Neuronal stem cell (in vitro differentiated cells): ENCODE data around the gene PPP2R2B.

ENCODE experiments used
- DNase-seq: peaks from one replicate; pipeline ENCODE4 v3.0.0-alpha.2; 2013; ENCODE audit warnings: low spot score
- H2AFZ ChIP-seq: one replicate; pipeline ENCODE4 v1.6.1; 2013; ENCODE audit warnings: mild to moderate bottlenecking, low read length, inconsistent platforms
- H2AK5ac ChIP-seq: 2 replicates; pipeline ENCODE4 v1.6.1; 2013; ENCODE audit warnings: low read depth, mild to moderate bottlenecking, inconsistent platforms, low read length, moderate library complexity, mixed read lengths
- H2BK120ac ChIP-seq: 2 replicates; pipeline ENCODE4 v1.6.1; 2013; ENCODE audit warnings: low read depth, mild to moderate bottlenecking, inconsistent platforms, low read length, moderate library complexity, mixed read lengths
- H2BK12ac ChIP-seq: one replicate; pipeline ENCODE4 v1.6.1; 2013; ENCODE audit warnings: low read length, inconsistent platforms
- H2BK15ac ChIP-seq: 2 replicates; pipeline ENCODE4 v1.6.1; 2013; ENCODE audit warnings: mild to moderate bottlenecking, low read length, inconsistent platforms, mixed read lengths
- H2BK5ac ChIP-seq: one replicate; pipeline ENCODE4 v1.6.1; 2013; ENCODE audit warnings: inconsistent platforms, mild to moderate bottlenecking, low read length, moderate library complexity
- H3K14ac ChIP-seq: one replicate; pipeline ENCODE4 v1.6.1; 2013; ENCODE audit warnings: low read length, inconsistent platforms
- H3K18ac ChIP-seq: 2 replicates; pipeline ENCODE4 v1.6.1; 2013; ENCODE audit warnings: low read length, inconsistent platforms
- H3K23ac ChIP-seq: 2 replicates; pipeline ENCODE4 v1.6.1; 2013; ENCODE audit warnings: low read depth, mild to moderate bottlenecking, mixed read lengths, low read length, inconsistent platforms; ENCODE audit not compliant: poor library complexity
- H3K27ac ChIP-seq: replicated peaks from 3 replicates; pipeline ENCODE4 v1.5.1; 2013; ENCODE audit warnings: low read length, inconsistent platforms
- H3K27me3 ChIP-seq, 3 experiments: 2 replicates each; pipeline ENCODE4 v1.6.1; 2013; ENCODE audit warnings: low read length in 3 of 3, mild to moderate bottlenecking in 2 of 3, inconsistent platforms in 1 of 3, low read depth in 1 of 3, mixed read lengths in 1 of 3, moderate library complexity in 1 of 3; ENCODE audit not compliant: control insufficient read depth in 3 of 3, insufficient read depth in 3 of 3
- H3K36me3 ChIP-seq, 2 donors: replicated peaks in 1 of 2; 2 replicates each; pipeline ENCODE4 v1.6.1; 2013; ENCODE audit warnings: low read length in 2 of 2; ENCODE audit not compliant: control insufficient read depth in 2 of 2, insufficient read depth in 2 of 2
- H3K4ac ChIP-seq: 2 replicates; pipeline ENCODE4 v1.6.1; 2013; ENCODE audit warnings: inconsistent platforms, mild to moderate bottlenecking, low read length, moderate library complexity
- H3K4me1 ChIP-seq, 2 donors: 1 replicate in 1 of 2; 2 replicates in 1 of 2; pipeline ENCODE4 v1.6.1; 2013; ENCODE audit warnings: low read length in 2 of 2, low read depth in 1 of 2; ENCODE audit not compliant: control insufficient read depth in 2 of 2, insufficient read depth in 1 of 2
- H3K4me2 ChIP-seq: one replicate; pipeline ENCODE4 v1.6.1; 2013; ENCODE audit warnings: mild to moderate bottlenecking, low read length, inconsistent platforms; ENCODE audit not compliant: insufficient read depth, poor library complexity, severe bottlenecking
- H3K4me3 ChIP-seq, 2 donors: 2 replicates each; pipeline ENCODE4 v1.5.1; 2013; ENCODE audit warnings: low read length in 2 of 2, mild to moderate bottlenecking in 2 of 2, inconsistent platforms in 1 of 2, moderate library complexity in 1 of 2
- H3K79me1 ChIP-seq: one replicate; pipeline ENCODE4 v1.6.1; 2013; ENCODE audit warnings: low read depth, mild to moderate bottlenecking, inconsistent platforms, low read length, moderate library complexity
- H3K9ac ChIP-seq: one replicate; pipeline ENCODE4 v1.6.1; 2013; ENCODE audit warnings: mild to moderate bottlenecking, low read depth, low read length, inconsistent platforms; ENCODE audit not compliant: poor library complexity
- H3K9me3 ChIP-seq, 2 donors: replicated peaks in 1 of 2; 2 replicates each; pipeline versions ENCODE3 to v1.6.1; 2013; ENCODE audit warnings: low read length in 2 of 2, mild to moderate bottlenecking in 2 of 2, inconsistent platforms in 1 of 2, low read depth in 1 of 2, mixed read lengths in 1 of 2, moderate library complexity in 1 of 2; ENCODE audit not compliant: control insufficient read depth in 2 of 2, insufficient read depth in 1 of 2
- H4K8ac ChIP-seq: one replicate; pipeline ENCODE4 v1.6.1; 2013; ENCODE audit warnings: low read depth, mild to moderate bottlenecking, inconsistent platforms, low read length, moderate library complexity
- H4K91ac ChIP-seq: one replicate; pipeline ENCODE4 v1.6.1; 2013; ENCODE audit warnings: low read length, low read depth, mild to moderate bottlenecking, inconsistent platforms; ENCODE audit not compliant: poor library complexity
- WGBS, 2 donors: extraction: QIAGEN DNeasy Blood & Tissue Kit; methylation state at CpG; one replicate each; pipeline ENCODE4 v1.1.7; 2013; ENCODE audit warnings: missing lambda C conversion rate in 2 of 2, mixed read lengths in 1 of 2; ENCODE audit not compliant: insufficient read length in 2 of 2, insufficient replicate concordance in 1 of 2; ENCODE audit errors: extremely low coverage in 2 of 2; 5-methylcytosine and 5-hydroxymethylcytosine counted together

PPP2R2B gene

GRCh38 chr5:146770980-146771379 is 107.6 kb downstream of the PPP2R2B start:
- no peak overlapping the region for H2BK120ac ChIP-seq
- H2BK5ac ChIP-seq = no peak overlapping the region
- H3K23ac ChIP-seq = no peak overlapping the region
- H2BK15ac ChIP-seq = no peak overlapping the region
- no peak overlapping the region for H3K18ac ChIP-seq
- H3K36me3 ChIP-seq = no peaks in the 10 kb centered on the region
- H3K4ac ChIP-seq = no peak overlapping the region
- H4K91ac ChIP-seq = no peak overlapping the region
- DNase-seq = no peak
- H3K9me3 ChIP-seq = no peaks in the 10 kb centered on the region
- no peak overlapping the region for H3K4me3 ChIP-seq
- no peak overlapping the region for H2BK12ac ChIP-seq
- no peak overlapping the region for H2AFZ ChIP-seq
- no peak overlapping the region for H3K4me2 ChIP-seq
- H3K9ac ChIP-seq = no peak overlapping the region
- H3K14ac ChIP-seq = no peak overlapping the region
- peaks cover 0 to 2% of the 10 kb centered on the region in 2 donors for H3K4me1 ChIP-seq
- H3K79me1 ChIP-seq = no peaks in the 10 kb centered on the region
- no peak overlapping the region for H3K27ac ChIP-seq
- no peak overlapping the region for H2AK5ac ChIP-seq
- H4K8ac ChIP-seq = no peak overlapping the region
- H3K27me3 ChIP-seq = no peaks in the 10 kb centered on the region
- WGBS, 2 donors = no CpG with 5 or more reads among the region's 3 CpGs

GRCh38 chr5:146770546-146770945 is 108.0 kb downstream of the PPP2R2B start:
- Histone ChIP-seq H2BK15ac (no peak overlapping the region), H3K9ac (no peak overlapping the region), H3K4me2 (no peak overlapping the region), H3K36me3 (no peaks in the 10 kb centered on the region), H2AK5ac (no peak overlapping the region), H3K27ac (no peak overlapping the region), H3K9me3 (no peaks in the 10 kb centered on the region), H4K91ac (no peak overlapping the region), H2BK12ac (no peak overlapping the region), H2BK120ac (no peak overlapping the region), H3K14ac (no peak overlapping the region), H3K23ac (no peak overlapping the region), H3K27me3 (no peaks in the 10 kb centered on the region), H3K18ac (no peak overlapping the region), H3K4ac (no peak overlapping the region), H4K8ac (no peak overlapping the region), H3K4me3 (no peak overlapping the region), H3K79me1 (no peaks in the 10 kb centered on the region), H3K4me1 (peaks cover 0 to 2% of the 10 kb centered on the region in 2 donors), H2AFZ (no peak overlapping the region), H2BK5ac (no peak overlapping the region)
- WGBS, 2 donors = no CpG with 5 or more reads among the region's 2 CpGs
- no peak for DNase-seq

- Histone ChIP-seq H3K9ac (no peak overlapping the region), H3K36me3 (no peaks in the 10 kb centered on the region), H2AK5ac (no peak overlapping the region), H3K14ac (no peak overlapping the region), H2BK120ac (no peak overlapping the region), H2AFZ (no peak overlapping the region), H3K27ac (no peak overlapping the region), H3K18ac (no peak overlapping the region), H3K23ac (no peak overlapping the region), H2BK15ac (no peak overlapping the region), H4K91ac (no peak overlapping the region), H3K4me1 (peaks cover 0 to 2% of the 10 kb centered on the region in 2 donors), H3K4me3 (no peak overlapping the region), H3K79me1 (no peaks in the 10 kb centered on the region), H2BK12ac (no peak overlapping the region), H3K9me3 (no peaks in the 10 kb centered on the region), H4K8ac (no peak overlapping the region), H3K4ac (no peak overlapping the region), H2BK5ac (no peak overlapping the region), H3K27me3 (no peaks in the 10 kb centered on the region), H3K4me2 (no peak overlapping the region)
- no peak for DNase-seq
- no CpG with 5 or more reads among the region's 3 CpGs for WGBS, 2 donors
These were observed 111.0 kb downstream of the PPP2R2B start for GRCh38 chr5:146767534-146767933.

- Histone ChIP-seq H3K9me3 (no peaks in the 10 kb centered on the region), H3K4ac (no peak overlapping the region), H3K27me3 (no peaks in the 10 kb centered on the region), H3K4me2 (no peak overlapping the region), H3K9ac (no peak overlapping the region), H3K23ac (no peak overlapping the region), H3K18ac (no peak overlapping the region), H2BK120ac (no peak overlapping the region), H4K8ac (no peak overlapping the region), H4K91ac (no peak overlapping the region), H2BK12ac (no peak overlapping the region), H3K36me3 (no peaks in the 10 kb centered on the region), H3K14ac (no peak overlapping the region), H2AK5ac (no peak overlapping the region), H2BK5ac (no peak overlapping the region), H3K4me3 (no peak overlapping the region), H3K4me1 (peaks cover 0 to 2% of the 10 kb centered on the region in 2 donors), H3K79me1 (no peaks in the 10 kb centered on the region), H2BK15ac (no peak overlapping the region), H2AFZ (no peak overlapping the region), H3K27ac (no peak overlapping the region)
- no peak for DNase-seq
- no CpG with 5 or more reads among the region's 1 CpG for WGBS, 2 donors
These were observed 112.5 kb downstream of the PPP2R2B start for GRCh38 chr5:146766013-146766412.
